Endothelial cell of umbilical vein (primary cell): ENCODE data around the gene ZNF697.

ENCODE experiments used
- EZH2 ChIP-seq: IDR thresholded peaks from 2 replicates; pipeline ENCODE4 v1.6.1; 2012; ENCODE audit warnings: borderline replicate concordance, low read depth, mild to moderate bottlenecking, moderate library complexity, low read length, inconsistent platforms; ENCODE audit not compliant: severe bottlenecking
- JUN ChIP-seq: IDR thresholded peaks from 2 replicates; pipeline ENCODE4 v1.6.1; 2011; ENCODE audit warnings: borderline replicate concordance, low read depth; ENCODE audit not compliant: insufficient read length, insufficient read depth
- POLR2A ChIP-seq: IDR thresholded peaks from 2 replicates; pipeline ENCODE4 v1.6.1; 2012; ENCODE audit warnings: low read depth, mild to moderate bottlenecking, control low read depth, low read length
- POLR2AphosphoS5 ChIP-seq: IDR thresholded peaks from 2 replicates; pipeline ENCODE4 v1.6.1; 2012; ENCODE audit warnings: low read depth, mild to moderate bottlenecking, control low read depth, low read length, moderate library complexity; ENCODE audit not compliant: insufficient read depth
- TF ChIP-seq, protein P1 (sequence below), 2 donors: IDR thresholded peaks; 1 replicate in 1 of 2; 2 replicates in 1 of 2; pipeline ENCODE4 v1.5.1; 2011; ENCODE audit warnings: low read length in 2 of 2, mild to moderate bottlenecking in 2 of 2, moderate library complexity in 2 of 2, control low read depth in 1 of 2, inconsistent platforms in 1 of 2, low read depth in 1 of 2; ENCODE audit not compliant: insufficient read depth in 1 of 2; ENCODE audit errors: extremely low read depth in 1 of 2
- TF ChIP-seq, protein P2 (sequence below): IDR thresholded peaks from 2 replicates; pipeline ENCODE4 v1.6.1; 2011; ENCODE audit not compliant: insufficient read depth, insufficient read length

DNA sequence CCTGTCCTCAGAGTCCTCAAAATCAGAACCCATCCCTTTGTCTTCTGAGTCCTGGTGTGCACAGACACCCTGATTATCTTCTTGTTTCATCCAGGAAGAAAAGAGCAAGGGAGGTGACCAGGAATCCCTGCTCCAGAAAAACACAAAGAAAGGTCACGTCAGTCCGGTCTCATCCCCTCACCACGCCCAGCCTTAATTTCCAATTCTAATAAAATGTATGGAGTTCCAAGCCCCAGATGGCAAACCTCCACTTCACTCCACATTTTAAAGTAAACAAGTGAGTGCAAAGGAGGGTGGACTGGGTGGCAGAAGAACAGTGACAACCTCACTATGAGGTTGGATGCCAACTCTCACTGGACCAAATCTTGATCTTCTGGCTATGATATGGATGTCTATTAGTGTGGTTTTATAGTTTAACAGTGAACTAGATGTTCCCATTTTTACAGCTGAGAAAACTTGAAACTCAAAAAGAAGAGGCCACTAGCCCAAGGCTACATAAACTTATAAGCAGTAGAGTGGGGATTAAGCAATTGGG, 22.0 kb downstream of the ZNF697 start:
- TF ChIP-seq, protein P1, sequence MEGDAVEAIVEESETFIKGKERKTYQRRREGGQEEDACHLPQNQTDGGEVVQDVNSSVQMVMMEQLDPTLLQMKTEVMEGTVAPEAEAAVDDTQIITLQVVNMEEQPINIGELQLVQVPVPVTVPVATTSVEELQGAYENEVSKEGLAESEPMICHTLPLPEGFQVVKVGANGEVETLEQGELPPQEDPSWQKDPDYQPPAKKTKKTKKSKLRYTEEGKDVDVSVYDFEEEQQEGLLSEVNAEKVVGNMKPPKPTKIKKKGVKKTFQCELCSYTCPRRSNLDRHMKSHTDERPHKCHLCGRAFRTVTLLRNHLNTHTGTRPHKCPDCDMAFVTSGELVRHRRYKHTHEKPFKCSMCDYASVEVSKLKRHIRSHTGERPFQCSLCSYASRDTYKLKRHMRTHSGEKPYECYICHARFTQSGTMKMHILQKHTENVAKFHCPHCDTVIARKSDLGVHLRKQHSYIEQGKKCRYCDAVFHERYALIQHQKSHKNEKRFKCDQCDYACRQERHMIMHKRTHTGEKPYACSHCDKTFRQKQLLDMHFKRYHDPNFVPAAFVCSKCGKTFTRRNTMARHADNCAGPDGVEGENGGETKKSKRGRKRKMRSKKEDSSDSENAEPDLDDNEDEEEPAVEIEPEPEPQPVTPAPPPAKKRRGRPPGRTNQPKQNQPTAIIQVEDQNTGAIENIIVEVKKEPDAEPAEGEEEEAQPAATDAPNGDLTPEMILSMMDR (IDR thresholded peaks at IDR 0.05; ENCODE audit: extremely low read depth in 1 of 2, insufficient read depth in 1 of 2, low read depth in 1 of 2, low read length in 2 of 2), result no peak
- TF ChIP-seq EZH2 (no peak), POLR2AphosphoS5 (no peak), POLR2A (no peak), JUN (no peak)
- TF ChIP-seq, protein P2, sequence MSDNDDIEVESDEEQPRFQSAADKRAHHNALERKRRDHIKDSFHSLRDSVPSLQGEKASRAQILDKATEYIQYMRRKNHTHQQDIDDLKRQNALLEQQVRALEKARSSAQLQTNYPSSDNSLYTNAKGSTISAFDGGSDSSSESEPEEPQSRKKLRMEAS, result no peak
